Adrenal gland (tissue), 12 donors: Measurements from ENCODE around the gene LRP1B. TPM values are rescaled to one million over a fixed set of nuclear protein-coding genes. Genes with fewer than 3 reads are reported as not detected.

ENCODE experiments used
- DNase-seq, 7 donors: peaks; one replicate each; pipeline ENCODE4 v3.0.0-alpha.2; 2019 to 2020
- H3K27ac ChIP-seq, 5 donors: fragments of 200-600 bp; sonication (generic) in 4 of 5; 1 replicate in 3 of 5; 2 replicates in 2 of 5; pipeline versions ENCODE4 v1.5.1 to v1.8.0; 2016 to 2020; ENCODE audit warnings: mild to moderate bottlenecking in 1 of 5
- H3K27me3 ChIP-seq: fragments of 200-600 bp; 2 replicates; pipeline ENCODE4 v1.8.0; 2021
- H3K36me3 ChIP-seq, 2 donors: fragments of 200-600 bp; replicated peaks in 1 of 2; 1 replicate in 1 of 2; 2 replicates in 1 of 2; pipeline versions ENCODE4 v1.5.1 to v1.8.0; 2018 to 2022
- H3K4me1 ChIP-seq, 2 donors: fragments of 200-600 bp; replicated peaks in 1 of 2; 1 replicate in 1 of 2; 2 replicates in 1 of 2; pipeline versions ENCODE4 v1.5.1 to v1.8.0; 2018 to 2021
- H3K4me3 ChIP-seq, 4 donors: fragments of 200-600 bp; sonication (generic) in 3 of 4; one replicate each; pipeline ENCODE4 v1.5.1; 2016 to 2018
- H3K9me3 ChIP-seq, 3 donors: fragments of 200-600 bp; sonication (generic) in 1 of 3; replicated peaks in 1 of 3; 1 replicate in 2 of 3; 2 replicates in 1 of 3; pipeline versions ENCODE4 v1.5.1 to v1.8.0; 2016 to 2021
- POLR2A ChIP-seq, 2 donors: fragments of 450-650 bp; IDR thresholded peaks; one replicate each; pipeline ENCODE4 v1.6.1; 2017; ENCODE audit warnings: antibody characterized with exemption in 2 of 2, mild to moderate bottlenecking in 2 of 2, moderate library complexity in 1 of 2
- WGBS, 4 donors: extraction: QIAGEN DNeasy Blood & Tissue Kit in 2 of 4; methylation state at CpG; one replicate each; pipeline versions ENCODE4 v1.1.5 to v1.1.7; 2013 to 2017; 5-methylcytosine and 5-hydroxymethylcytosine counted together
- intact Hi-C, 2 donors: fragments of 100-400 bp; cut with DNase I; formaldehyde crosslinking; loops; one replicate each; pipeline versions ENCODE4 v1.14.1 to v1.15.0; 2022 to 2023
- polyA plus RNA-seq, 3 donors: library from polyadenylated mRNA; stranded (reverse); fragments of 200-250 nt in 2 of 3; fragments of 350-450 nt in 1 of 3; fragmentation: Illumina TruSeq in 1 of 3; extraction: RNeasy Lipid Tissue Mini Kit (QIAGEN cat#74804) in 1 of 3; gene quantifications; one replicate each; pipeline ENCODE4 v1.2.3, GENCODE V29; 2013 to 2014
- total RNA-seq, 9 donors: library from RNA; depleted of rRNA in 4 of 9; stranded (reverse); fragments of >200 nt in 4 of 9; fragments of 120-200 nt in 1 of 9; fragmentation: NEBNext Ultra II Directional in 1 of 9; extraction: Animal tissue kit (Norgen Biotek cat#: 25700) in 1 of 9; gene quantifications; one replicate each; pipeline versions ENCODE4 v1.1.0 to v1.2.4, GENCODE V29; 2013 to 2023
- TF ChIP-seq, protein P1 (sequence below), 6 experiments: fragments of 450-650 bp in 4 of 6; fragments of 200-600 bp in 2 of 6; sonication (generic) in 1 of 6; IDR thresholded peaks; 1 replicate in 5 of 6; 2 replicates in 1 of 6; pipeline versions ENCODE4 v1.5.1 to v1.8.0; 2016 to 2021; ENCODE audit warnings: antibody characterized with exemption in 6 of 6, mild to moderate bottlenecking in 2 of 6, moderate library complexity in 1 of 6
- donor health status: healthy with polysubstance abuse.
- donor health status: Bipolar disorder and iron deficiency.
- donor health status: DM: yes; HTN: yes; CAD: no.
- donor health status: DM: no; HTN: no; CAD: no.
- donor health status: DM: no; HTN: no; CAD: no.
- donor health status: DM: yes; HTN: yes; CAD: no.

Gene LRP1B
- total and polyA plus RNA-seq, 12 donors: 0.84 to 5.4 (median 2.1) TPM

DNA sequence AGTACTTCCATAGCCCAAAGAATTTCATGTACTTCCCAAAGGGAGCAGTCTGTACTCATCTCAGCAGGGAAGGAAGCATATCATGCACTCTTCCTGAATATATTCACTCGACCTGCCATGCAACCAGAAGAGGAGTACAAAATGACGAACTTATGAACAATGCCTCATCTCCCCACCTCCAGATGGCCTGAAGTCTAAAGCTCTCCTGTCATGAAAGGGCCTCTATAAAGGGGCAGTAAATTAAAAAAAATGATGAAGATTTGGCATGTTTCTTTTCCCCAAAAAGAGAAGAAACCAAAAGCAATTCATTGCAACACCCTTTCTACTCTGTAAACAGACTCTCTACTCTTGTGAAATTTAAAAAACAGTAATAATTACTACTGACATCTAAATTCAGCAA, 1601.1 kb downstream of the LRP1B start:
- Histone ChIP-seq H3K27me3 (no peaks in the 10 kb centered on the region), H3K4me1 (no peaks in the 10 kb centered on the region), H3K4me3 (no peak overlapping the region), H3K9me3 (no peaks in the 10 kb centered on the region), H3K27ac (no peak overlapping the region), H3K36me3 (no peaks in the 10 kb centered on the region)
- no peak for TF ChIP-seq POLR2A (IDR thresholded peaks at IDR 0.05)
- TF ChIP-seq, protein P1, sequence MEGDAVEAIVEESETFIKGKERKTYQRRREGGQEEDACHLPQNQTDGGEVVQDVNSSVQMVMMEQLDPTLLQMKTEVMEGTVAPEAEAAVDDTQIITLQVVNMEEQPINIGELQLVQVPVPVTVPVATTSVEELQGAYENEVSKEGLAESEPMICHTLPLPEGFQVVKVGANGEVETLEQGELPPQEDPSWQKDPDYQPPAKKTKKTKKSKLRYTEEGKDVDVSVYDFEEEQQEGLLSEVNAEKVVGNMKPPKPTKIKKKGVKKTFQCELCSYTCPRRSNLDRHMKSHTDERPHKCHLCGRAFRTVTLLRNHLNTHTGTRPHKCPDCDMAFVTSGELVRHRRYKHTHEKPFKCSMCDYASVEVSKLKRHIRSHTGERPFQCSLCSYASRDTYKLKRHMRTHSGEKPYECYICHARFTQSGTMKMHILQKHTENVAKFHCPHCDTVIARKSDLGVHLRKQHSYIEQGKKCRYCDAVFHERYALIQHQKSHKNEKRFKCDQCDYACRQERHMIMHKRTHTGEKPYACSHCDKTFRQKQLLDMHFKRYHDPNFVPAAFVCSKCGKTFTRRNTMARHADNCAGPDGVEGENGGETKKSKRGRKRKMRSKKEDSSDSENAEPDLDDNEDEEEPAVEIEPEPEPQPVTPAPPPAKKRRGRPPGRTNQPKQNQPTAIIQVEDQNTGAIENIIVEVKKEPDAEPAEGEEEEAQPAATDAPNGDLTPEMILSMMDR (IDR thresholded peaks at IDR 0.05): no peak
- no peak for DNase-seq
- WGBS, 4 donors: 62 to 85% (median 73%) methylated on average over 2 of the region's 2 CpGs
- intact Hi-C loops: no loop called here

DNA sequence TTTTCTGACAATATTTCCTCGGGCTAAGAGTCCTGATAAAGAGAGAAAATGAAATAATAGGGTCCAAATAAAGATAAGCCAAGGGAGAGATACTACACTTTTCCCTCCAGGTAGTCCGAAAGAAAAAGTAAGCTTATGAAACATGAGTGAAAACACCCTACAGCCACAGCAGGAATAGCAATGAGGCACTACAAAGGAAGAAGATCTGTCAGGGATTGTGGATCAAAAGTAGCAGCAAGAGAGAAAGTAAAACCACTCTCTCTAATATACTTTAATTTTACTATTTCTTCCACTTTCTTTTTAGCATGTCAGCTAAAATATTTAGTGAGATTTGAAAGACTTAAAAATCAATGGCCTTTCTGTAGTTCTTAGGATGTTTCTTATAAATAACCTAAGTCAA, 1601.8 kb downstream of the LRP1B start:
- WGBS, 4 donors: 72 to 82% (median 76%) methylated on average over 2 of the region's 2 CpGs
- no peak for DNase-seq

DNA sequence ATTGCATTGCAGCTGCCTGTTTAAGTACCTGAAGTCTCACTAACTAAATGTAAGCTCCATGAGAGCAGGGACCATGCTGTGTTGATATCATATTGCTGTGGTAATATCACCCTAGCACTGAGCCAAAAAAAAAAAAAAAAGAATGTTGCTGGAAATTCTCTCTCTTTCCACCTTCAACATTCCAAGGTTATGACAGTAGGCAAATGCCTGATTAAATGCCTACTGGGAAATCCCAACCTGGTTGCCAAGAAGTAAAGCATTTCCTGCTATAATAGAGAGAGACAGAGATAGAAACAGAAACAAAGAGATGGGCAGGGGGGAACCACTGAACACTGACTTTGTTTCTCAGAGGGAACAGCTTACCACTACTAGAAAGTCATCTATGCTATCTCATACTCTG, 1604.2 kb downstream of the LRP1B start:
- Histone ChIP-seq H3K4me1 (no peaks in the 10 kb centered on the region), H3K36me3 (no peaks in the 10 kb centered on the region), H3K27ac (no peak overlapping the region), H3K27me3 (no peaks in the 10 kb centered on the region), H3K9me3 (no peaks in the 10 kb centered on the region), H3K4me3 (no peak overlapping the region)
- no peak for TF ChIP-seq POLR2A (IDR thresholded peaks at IDR 0.05)
- TF ChIP-seq, protein P1 (IDR thresholded peaks at IDR 0.05): no peak
- DNase-seq: no peak
- intact Hi-C loops: no loop called here

More for the DNA sequence above, 1601.8 kb downstream of the LRP1B start:
- no peaks in the 10 kb centered on the region for H3K27me3 ChIP-seq
- no peaks in the 10 kb centered on the region for H3K4me1 ChIP-seq
- H3K27ac ChIP-seq: no peak overlapping the region
- H3K36me3 ChIP-seq: no peaks in the 10 kb centered on the region
- intact Hi-C loops: no loop called here
- no peak overlapping the region for H3K4me3 ChIP-seq
- no peaks in the 10 kb centered on the region for H3K9me3 ChIP-seq
- no peak for TF ChIP-seq POLR2A (IDR thresholded peaks at IDR 0.05)
- TF ChIP-seq, protein P1 (IDR thresholded peaks at IDR 0.05): no peak

DNA sequence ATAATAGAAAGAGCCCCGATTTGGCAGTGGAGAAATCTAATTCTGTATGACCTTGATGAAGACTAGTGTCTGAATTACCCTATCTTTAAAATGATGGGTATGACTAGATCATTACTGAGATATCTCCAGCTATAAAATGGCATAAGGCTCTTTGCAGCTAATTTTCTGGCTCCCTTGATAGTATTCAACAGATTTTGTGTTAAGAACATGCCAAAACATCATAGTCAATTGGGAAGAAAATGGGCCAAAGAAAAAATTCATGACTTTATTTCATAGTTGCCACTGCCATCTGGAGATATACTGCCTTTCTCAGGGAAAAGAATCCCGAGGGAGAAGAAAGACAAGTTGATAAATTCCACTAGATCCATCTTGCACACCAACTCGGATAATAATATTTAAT, 1618.7 kb downstream of the LRP1B start:
- Histone ChIP-seq H3K9me3 (no peaks in the 10 kb centered on the region), H3K4me1 (no peaks in the 10 kb centered on the region), H3K27me3 (no peaks in the 10 kb centered on the region), H3K36me3 (no peaks in the 10 kb centered on the region), H3K27ac (no peak overlapping the region), H3K4me3 (no peak overlapping the region)
- DNase-seq: no peak
- 41 to 57% (median 51%) methylated on average over 3 of the region's 3 CpGs for WGBS, 4 donors
- intact Hi-C loops: no loop called here
- no peak for TF ChIP-seq POLR2A (IDR thresholded peaks at IDR 0.05)
- TF ChIP-seq, protein P1 (IDR thresholded peaks at IDR 0.05): no peak
